Ramos (cell line): ENCODE measurements around the gene PBX1.

Experiments
- in situ Hi-C: fragments of 300-500 bp; cut with MboI; formaldehyde crosslinking; loops from one replicate; pipeline ENCODE4 v1.14.3; 2022; ENCODE audit warnings: low sequenced_read_pairs; ENCODE audit not compliant: unreplicated experiment

The PBX1 gene

GRCh38 chr1:164611754-164612642 is 53.0 kb downstream of the PBX1 start:
- in situ Hi-C loops, result no loop called here

- in situ Hi-C loops, result no loop called here
These were observed 54.2 kb downstream of the PBX1 start for GRCh38 chr1:164613176-164613575.

GRCh38 chr1:164614316-164614715 is 55.3 kb downstream of the PBX1 start:
- in situ Hi-C loops, result no loop called here

- in situ Hi-C loops, result no loop called here
These were observed 58.6 kb downstream of the PBX1 start for GRCh38 chr1:164617377-164618201.

GRCh38 chr1:164618202-164618564 is 59.2 kb downstream of the PBX1 start:
- in situ Hi-C loops, result no loop called here

- in situ Hi-C loops, result no loop called here
These were observed 60.2 kb downstream of the PBX1 start for GRCh38 chr1:164619006-164619784.

- in situ Hi-C loops, result no loop called here
These were observed 63.3 kb downstream of the PBX1 start for GRCh38 chr1:164622068-164622845.

GRCh38 chr1:164623805-164624204 is 64.8 kb downstream of the PBX1 start:
- in situ Hi-C loops, result no loop called here

GRCh38 chr1:164624400-164624799 is 65.4 kb downstream of the PBX1 start:
- in situ Hi-C loops, result no loop called here

GRCh38 chr1:164625004-164625617 is 66.1 kb downstream of the PBX1 start:
- in situ Hi-C loops, result no loop called here

- in situ Hi-C loops, result no loop called here
These were observed 69.8 kb downstream of the PBX1 start for GRCh38 chr1:164628772-164629171.

- in situ Hi-C loops, result no loop called here
These were observed 71.0 kb downstream of the PBX1 start for GRCh38 chr1:164629971-164630370.

- in situ Hi-C loops, result no loop called here
These were observed 71.8 kb downstream of the PBX1 start for GRCh38 chr1:164630626-164631396.

GRCh38 chr1:164631751-164632150 is 72.8 kb downstream of the PBX1 start:
- in situ Hi-C loops, result no loop called here

- in situ Hi-C loops, result no loop called here
These were observed 75.0 kb downstream of the PBX1 start for GRCh38 chr1:164633997-164634396.

GRCh38 chr1:164635059-164635802 is 76.2 kb downstream of the PBX1 start:
- in situ Hi-C loops, result no loop called here

- in situ Hi-C loops, result no loop called here
These were observed 77.1 kb downstream of the PBX1 start for GRCh38 chr1:164635803-164636731.
